Upper lobe of left lung (tissue), 6 donors: Measurements from ENCODE around the gene CD14. TPM values are rescaled to one million over a fixed set of nuclear protein-coding genes. Genes with fewer than 3 reads are reported as not detected.
"Not testable (repeated sequence)": the region's sequence is repeated elsewhere in the genome, so short reads cannot be mapped to it uniquely, and the experiment has no call there.

Experiments used
- ATAC-seq, 2 donors: fragments of 200-7000 bp; cut with Tn5 transposase; one replicate each; pipeline ENCODE4 v1.9.1; 2022; ENCODE audit warnings: mild to moderate bottlenecking in 2 of 2, moderate library complexity in 2 of 2; ENCODE audit not compliant: low FRiP score in 2 of 2
- DNase-seq, 2 donors: peaks; one replicate each; pipeline ENCODE4 v3.0.0-alpha.2; 2019 to 2020
- H3K27ac ChIP-seq, 4 donors: fragments of 200-600 bp; sonication (generic); one replicate each; pipeline ENCODE4 v1.5.1; 2016 to 2019
- H3K27me3 ChIP-seq, 4 donors: fragments of 200-600 bp; sonication (generic); one replicate each; pipeline ENCODE4 v1.5.1; 2017 to 2019
- H3K36me3 ChIP-seq, 4 donors: fragments of 200-600 bp; sonication (generic); one replicate each; pipeline ENCODE4 v1.5.1; 2016 to 2019
- H3K4me1 ChIP-seq, 4 donors: fragments of 200-600 bp; sonication (generic); one replicate each; pipeline ENCODE4 v1.5.1; 2018 to 2019
- H3K4me3 ChIP-seq, 4 donors: fragments of 200-600 bp; sonication (generic); one replicate each; pipeline ENCODE4 v1.5.1; 2017 to 2019; ENCODE audit warnings: mild to moderate bottlenecking in 2 of 4, moderate library complexity in 1 of 4
- H3K9me3 ChIP-seq, 4 donors: fragments of 200-600 bp; sonication (generic); one replicate each; pipeline ENCODE4 v1.5.1; 2018 to 2019
- CTCF ChIP-seq, 6 experiments: fragments of 450-650 bp in 4 of 6; fragments of 200-600 bp in 2 of 6; sonication (generic) in 2 of 6; IDR thresholded peaks; one replicate each; pipeline ENCODE4 v1.5.1; 2016 to 2019; ENCODE audit warnings: antibody characterized with exemption in 6 of 6
- EP300 ChIP-seq, 4 donors: sonication (generic); formaldehyde crosslinking; IDR thresholded peaks; one replicate each; pipeline ENCODE4 v1.5.1; 2017; ENCODE audit warnings: antibody characterized with exemption in 4 of 4, control low read depth in 2 of 4
- POLR2A ChIP-seq, 4 donors: fragments of 450-650 bp; IDR thresholded peaks; one replicate each; pipeline ENCODE4 v1.5.1; 2016 to 2017; ENCODE audit warnings: antibody characterized with exemption in 4 of 4, mild to moderate bottlenecking in 2 of 4
- POLR2AphosphoS5 ChIP-seq, 2 donors: sonication (generic); formaldehyde crosslinking; IDR thresholded peaks; one replicate each; pipeline ENCODE4 v1.5.1; 2017; ENCODE audit warnings: antibody characterized with exemption in 2 of 2
- WGBS, 2 donors: methylation state at CpG; one replicate each; pipeline ENCODE4 v1.1.5; 2017 to 2018; 5-methylcytosine and 5-hydroxymethylcytosine counted together
- total RNA-seq, 6 donors: library from RNA; depleted of rRNA in 4 of 6; stranded (reverse); fragments of >200 nt in 4 of 6; gene quantifications; one replicate each; pipeline versions ENCODE4 v1.1.0 to v1.2.1, GENCODE V29; 2016 to 2021
- donor health status: DM: no; HTN: no; CAD: no; lungs with moderate emphysema.
- donor health status: DM: no; HTN: yes; CAD: no; lungs with severe emphysema.

CD14 gene
- total RNA-seq, 6 donors from 2014 or later: 27.3 to 195 (median 102) TPM

GRCh38 chr5:140608722-140609121 lies 24.3 kb downstream of the CD14 start:
- DNase-seq (no peak), ATAC-seq (peak in 1 of 2 donors; percentile 43)
- Histone ChIP-seq H3K4me1 (peaks cover 22 to 38% (median 31%) of the 10 kb centered on the region in 4 donors), H3K27ac (peak overlapping the region; percentile 54 to 86 (median 66)), H3K9me3 (no peaks in the 10 kb centered on the region), H3K27me3 (no peaks in the 10 kb centered on the region), H3K36me3 (no peaks in the 10 kb centered on the region), H3K4me3 (no peak overlapping the region)
- no peak for TF ChIP-seq EP300 (IDR thresholded peaks at IDR 0.05)
- TF ChIP-seq POLR2AphosphoS5 (IDR thresholded peaks at IDR 0.05): no peak
- TF ChIP-seq POLR2A (IDR thresholded peaks at IDR 0.05): no peak
- no peak for TF ChIP-seq CTCF (IDR thresholded peaks at IDR 0.05)

GRCh38 chr5:140607031-140607430 lies 25.9 kb downstream of the CD14 start:
- Histone ChIP-seq H3K4me1 (peaks cover 22 to 43% (median 34%) of the 10 kb centered on the region in 4 donors), H3K4me3 (no peak overlapping the region), H3K36me3 (no peaks in the 10 kb centered on the region), H3K27ac (peak overlapping the region in 2 of 4 donors; percentile 10 to 46), H3K9me3 (no peaks in the 10 kb centered on the region), H3K27me3 (no peaks in the 10 kb centered on the region)
- 48 to 59% methylated on average over 2 of the region's 2 CpGs for WGBS, 2 donors
- TF ChIP-seq EP300 (IDR thresholded peaks at IDR 0.05) (peak in 1 of 4 donors; percentile 50), POLR2A (IDR thresholded peaks at IDR 0.05) (no peak), POLR2AphosphoS5 (IDR thresholded peaks at IDR 0.05) (peak in 1 of 2 donors; percentile 38), CTCF (IDR thresholded peaks at IDR 0.05) (no peak)
- ATAC-seq (no peak), DNase-seq (no peak)

- H3K4me1 ChIP-seq: peaks cover 13 to 34% (median 28%) of the 10 kb centered on the region in 4 donors
- TF ChIP-seq EP300 (IDR thresholded peaks at IDR 0.05) (no peak), POLR2A (IDR thresholded peaks at IDR 0.05) (no peak), CTCF (IDR thresholded peaks at IDR 0.05) (no peak), POLR2AphosphoS5 (IDR thresholded peaks at IDR 0.05) (no peak)
- H3K27ac ChIP-seq: no peak overlapping the region
- DNase-seq (no peak), ATAC-seq (no peak)
- H3K4me3 ChIP-seq: no peak overlapping the region
- no peaks in the 10 kb centered on the region for H3K9me3 ChIP-seq
- H3K36me3 ChIP-seq: no peaks in the 10 kb centered on the region
- 71 to 85% methylated on average over 3 of the region's 3 CpGs for WGBS, 2 donors
- H3K27me3 ChIP-seq: no peaks in the 10 kb centered on the region
These were observed 27.1 kb downstream of the CD14 start for GRCh38 chr5:140605879-140606278.

GRCh38 chr5:140603734-140604133 lies 29.2 kb downstream of the CD14 start:
- H3K4me3 ChIP-seq: no peak overlapping the region
- H3K27ac ChIP-seq: peak overlapping the region in 1 of 4 donors; percentile 86
- no peak for TF ChIP-seq EP300 (IDR thresholded peaks at IDR 0.05)
- TF ChIP-seq CTCF (IDR thresholded peaks at IDR 0.05): no peak
- no peak for TF ChIP-seq POLR2AphosphoS5 (IDR thresholded peaks at IDR 0.05)
- no peak for TF ChIP-seq POLR2A (IDR thresholded peaks at IDR 0.05)
- WGBS, 2 donors: 93 to 95% methylated on average over 2 of the region's 2 CpGs
- H3K4me1 ChIP-seq: peaks cover 0 to 13% (median 11%) of the 10 kb centered on the region in 4 donors
- no peaks in the 10 kb centered on the region for H3K9me3 ChIP-seq
- H3K27me3 ChIP-seq: no peaks in the 10 kb centered on the region
- ATAC-seq (no peak), DNase-seq (no peak)
- no peaks in the 10 kb centered on the region for H3K36me3 ChIP-seq

- peak overlapping the region in 3 of 4 donors; percentile 63 to 86 (median 80) for H3K27ac ChIP-seq
- DNase-seq, H3K4me1 ChIP-seq, H3K9me3 ChIP-seq, H3K4me3 ChIP-seq, H3K27me3 ChIP-seq, ATAC-seq, H3K36me3 ChIP-seq: not testable (repeated sequence)
- 90 to 95% methylated on average over 4 of the region's 4 CpGs for WGBS, 2 donors
These were observed 29.6 kb downstream of the CD14 start for GRCh38 chr5:140603446-140603698.
